Cardiac fibroblast (primary cell): ENCODE measurements around the gene IL3.
A peak's percentile ranks its signal among the peaks of the same experiment; 100 is the strongest.

Experiments used
- DNase-seq, 2 donors: peaks; one replicate each; pipeline versions ENCODE4 v3.0.0 to v3.0.0-alpha.2; 2010; ENCODE audit warnings: low read depth in 2 of 2
- H3K4me3 ChIP-seq, 2 donors: replicated peaks in 1 of 2; 1 replicate in 1 of 2; 2 replicates in 1 of 2; pipeline ENCODE4 v1.5.1; 2011; ENCODE audit warnings: low read depth in 2 of 2, low read length in 2 of 2, mild to moderate bottlenecking in 2 of 2, moderate library complexity in 1 of 2
- TF ChIP-seq, protein P1 (sequence below): IDR thresholded peaks from one replicate; pipeline ENCODE4 v1.5.1; 2011; ENCODE audit warnings: low read depth, mild to moderate bottlenecking, low read length, inconsistent platforms

Gene IL3

DNA sequence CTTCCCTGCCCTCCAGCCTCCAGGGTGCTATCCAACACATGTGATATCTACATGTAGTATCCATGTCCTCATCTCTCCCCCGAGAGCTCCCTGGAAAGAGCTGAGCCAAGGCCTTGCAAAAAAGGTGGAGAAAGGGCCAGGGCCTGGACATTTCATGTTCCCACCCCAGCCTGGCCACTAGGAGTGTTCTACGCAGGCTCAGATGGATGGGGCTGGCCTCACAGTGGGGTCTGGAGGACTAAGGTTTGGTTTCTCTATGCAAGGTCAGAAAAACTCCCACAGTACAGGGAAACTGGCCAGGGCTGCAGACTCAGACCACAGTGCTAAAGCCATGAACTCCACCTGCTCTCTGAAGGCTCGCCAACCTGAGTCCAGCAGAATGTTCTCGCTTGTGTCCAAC, 11.6 kb downstream of the IL3 start:
- no peak overlapping the region for H3K4me3 ChIP-seq
- DNase-seq, result no peak
- TF ChIP-seq, protein P1, sequence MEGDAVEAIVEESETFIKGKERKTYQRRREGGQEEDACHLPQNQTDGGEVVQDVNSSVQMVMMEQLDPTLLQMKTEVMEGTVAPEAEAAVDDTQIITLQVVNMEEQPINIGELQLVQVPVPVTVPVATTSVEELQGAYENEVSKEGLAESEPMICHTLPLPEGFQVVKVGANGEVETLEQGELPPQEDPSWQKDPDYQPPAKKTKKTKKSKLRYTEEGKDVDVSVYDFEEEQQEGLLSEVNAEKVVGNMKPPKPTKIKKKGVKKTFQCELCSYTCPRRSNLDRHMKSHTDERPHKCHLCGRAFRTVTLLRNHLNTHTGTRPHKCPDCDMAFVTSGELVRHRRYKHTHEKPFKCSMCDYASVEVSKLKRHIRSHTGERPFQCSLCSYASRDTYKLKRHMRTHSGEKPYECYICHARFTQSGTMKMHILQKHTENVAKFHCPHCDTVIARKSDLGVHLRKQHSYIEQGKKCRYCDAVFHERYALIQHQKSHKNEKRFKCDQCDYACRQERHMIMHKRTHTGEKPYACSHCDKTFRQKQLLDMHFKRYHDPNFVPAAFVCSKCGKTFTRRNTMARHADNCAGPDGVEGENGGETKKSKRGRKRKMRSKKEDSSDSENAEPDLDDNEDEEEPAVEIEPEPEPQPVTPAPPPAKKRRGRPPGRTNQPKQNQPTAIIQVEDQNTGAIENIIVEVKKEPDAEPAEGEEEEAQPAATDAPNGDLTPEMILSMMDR, result no peak

DNA sequence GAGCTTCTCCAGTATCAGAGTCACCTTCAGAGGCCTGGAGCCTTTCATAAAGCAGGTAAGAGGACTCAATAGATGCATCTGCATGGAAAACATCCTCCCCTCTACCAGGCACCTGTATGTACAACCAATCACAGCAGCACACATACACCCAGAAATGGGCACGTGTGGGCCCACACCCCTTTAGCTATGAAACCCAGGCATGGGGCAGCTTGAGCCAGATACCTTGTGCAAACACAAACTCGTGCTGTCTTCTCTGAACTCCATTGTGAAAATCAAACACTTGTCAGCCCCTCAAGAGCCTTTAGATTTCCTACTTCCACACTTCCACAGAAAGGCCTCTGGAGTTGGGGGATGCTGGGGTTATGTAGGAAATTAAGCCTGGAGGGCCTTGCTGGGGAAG, 12.1 kb downstream of the IL3 start:
- no peak for DNase-seq
- TF ChIP-seq, protein P1, result no peak
- no peak overlapping the region for H3K4me3 ChIP-seq

DNA sequence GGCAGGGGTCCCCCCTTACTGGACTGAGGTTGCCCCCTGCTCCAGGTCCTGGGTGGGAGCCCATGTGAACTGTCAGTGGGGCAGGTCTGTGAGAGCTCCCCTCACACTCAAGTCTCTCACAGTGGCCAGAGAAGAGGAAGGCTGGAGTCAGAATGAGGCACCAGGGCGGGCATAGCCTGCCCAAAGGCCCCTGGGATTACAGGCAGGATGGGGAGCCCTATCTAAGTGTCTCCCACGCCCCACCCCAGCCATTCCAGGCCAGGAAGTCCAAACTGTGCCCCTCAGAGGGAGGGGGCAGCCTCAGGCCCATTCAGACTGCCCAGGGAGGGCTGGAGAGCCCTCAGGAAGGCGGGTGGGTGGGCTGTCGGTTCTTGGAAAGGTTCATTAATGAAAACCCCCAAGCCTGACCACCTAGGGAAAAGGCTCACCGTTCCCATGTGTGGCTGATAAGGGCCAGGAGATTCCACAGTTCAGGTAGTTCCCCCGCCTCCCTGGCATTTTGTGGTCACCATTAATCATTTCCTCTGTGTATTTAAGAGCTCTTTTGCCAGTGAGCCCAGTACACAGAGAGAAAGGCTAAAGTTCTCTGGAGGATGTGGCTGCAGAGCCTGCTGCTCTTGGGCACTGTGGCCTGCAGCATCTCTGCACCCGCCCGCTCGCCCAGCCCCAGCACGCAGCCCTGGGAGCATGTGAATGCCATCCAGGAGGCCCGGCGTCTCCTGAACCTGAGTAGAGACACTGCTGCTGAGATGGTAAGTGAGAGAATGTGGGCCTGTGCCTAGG, 13.0 kb downstream of the IL3 start, which contains the start of gene CSF2:
TSS of gene CSF2 (plus strand) at position 559 of the 783 bp plus-strand sequence. CDS start at position 594, 35 bp downstream.
- DNase-seq, result peak in 1 of 2 donors; percentile 62
- H3K4me3 ChIP-seq, result no peak within 1 kb of the TSS
- TF ChIP-seq, protein P1, result no peak

DNA sequence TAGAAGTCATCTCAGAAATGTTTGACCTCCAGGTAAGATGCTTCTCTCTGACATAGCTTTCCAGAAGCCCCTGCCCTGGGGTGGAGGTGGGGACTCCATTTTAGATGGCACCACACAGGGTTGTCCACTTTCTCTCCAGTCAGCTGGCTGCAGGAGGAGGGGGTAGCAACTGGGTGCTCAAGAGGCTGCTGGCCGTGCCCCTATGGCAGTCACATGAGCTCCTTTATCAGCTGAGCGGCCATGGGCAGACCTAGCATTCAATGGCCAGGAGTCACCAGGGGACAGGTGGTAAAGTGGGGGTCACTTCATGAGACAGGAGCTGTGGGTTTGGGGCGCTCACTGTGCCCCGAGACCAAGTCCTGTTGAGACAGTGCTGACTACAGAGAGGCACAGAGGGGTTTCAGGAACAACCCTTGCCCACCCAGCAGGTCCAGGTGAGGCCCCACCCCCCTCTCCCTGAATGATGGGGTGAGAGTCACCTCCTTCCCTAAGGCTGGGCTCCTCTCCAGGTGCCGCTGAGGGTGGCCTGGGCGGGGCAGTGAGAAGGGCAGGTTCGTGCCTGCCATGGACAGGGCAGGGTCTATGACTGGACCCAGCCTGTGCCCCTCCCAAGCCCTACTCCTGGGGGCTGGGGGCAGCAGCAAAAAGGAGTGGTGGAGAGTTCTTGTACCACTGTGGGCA, 13.8 kb downstream of the IL3 start:
- H3K4me3 ChIP-seq, result no peak overlapping the region
- no peak for DNase-seq
- TF ChIP-seq, protein P1, result no peak

DNA sequence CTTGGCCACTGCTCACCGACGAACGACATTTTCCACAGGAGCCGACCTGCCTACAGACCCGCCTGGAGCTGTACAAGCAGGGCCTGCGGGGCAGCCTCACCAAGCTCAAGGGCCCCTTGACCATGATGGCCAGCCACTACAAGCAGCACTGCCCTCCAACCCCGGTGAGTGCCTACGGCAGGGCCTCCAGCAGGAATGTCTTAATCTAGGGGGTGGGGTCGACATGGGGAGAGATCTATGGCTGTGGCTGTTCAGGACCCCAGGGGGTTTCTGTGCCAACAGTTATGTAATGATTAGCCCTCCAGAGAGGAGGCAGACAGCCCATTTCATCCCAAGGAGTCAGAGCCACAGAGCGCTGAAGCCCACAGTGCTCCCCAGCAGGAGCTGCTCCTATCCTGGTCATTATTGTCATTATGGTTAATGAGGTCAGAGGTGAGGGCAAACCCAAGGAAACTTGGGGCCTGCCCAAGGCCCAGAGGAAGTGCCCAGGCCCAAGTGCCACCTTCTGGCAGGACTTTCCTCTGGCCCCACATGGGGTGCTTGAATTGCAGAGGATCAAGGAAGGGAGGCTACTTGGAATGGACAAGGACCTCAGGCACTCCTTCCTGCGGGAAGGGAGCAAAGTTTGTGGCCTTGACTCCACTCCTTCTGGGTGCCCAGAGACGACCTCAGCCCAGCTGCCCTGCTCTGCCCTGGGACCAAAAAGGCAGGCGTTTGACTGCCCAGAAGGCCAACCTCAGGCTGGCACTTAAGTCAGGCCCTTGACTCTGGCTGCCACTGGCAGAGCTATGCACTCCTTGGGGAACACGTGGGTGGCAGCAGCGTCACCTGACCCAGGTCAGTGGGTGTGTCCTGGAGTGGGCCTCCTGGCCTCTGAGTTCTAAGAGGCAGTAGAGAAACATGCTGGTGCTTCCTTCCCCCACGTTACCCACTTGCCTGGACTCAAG, 14.6 kb downstream of the IL3 start:
- no peak overlapping the region for H3K4me3 ChIP-seq
- TF ChIP-seq, protein P1, result no peak
- no peak for DNase-seq

DNA sequence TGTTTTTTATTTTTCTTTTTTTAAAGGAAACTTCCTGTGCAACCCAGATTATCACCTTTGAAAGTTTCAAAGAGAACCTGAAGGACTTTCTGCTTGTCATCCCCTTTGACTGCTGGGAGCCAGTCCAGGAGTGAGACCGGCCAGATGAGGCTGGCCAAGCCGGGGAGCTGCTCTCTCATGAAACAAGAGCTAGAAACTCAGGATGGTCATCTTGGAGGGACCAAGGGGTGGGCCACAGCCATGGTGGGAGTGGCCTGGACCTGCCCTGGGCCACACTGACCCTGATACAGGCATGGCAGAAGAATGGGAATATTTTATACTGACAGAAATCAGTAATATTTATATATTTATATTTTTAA, 15.2 kb downstream of the IL3 start:
- TF ChIP-seq, protein P1, result no peak
- DNase-seq, result no peak
- H3K4me3 ChIP-seq, result no peak overlapping the region
